Measurements from ENCODE around the gene MEX3A.

Gene MEX3A

DNA sequence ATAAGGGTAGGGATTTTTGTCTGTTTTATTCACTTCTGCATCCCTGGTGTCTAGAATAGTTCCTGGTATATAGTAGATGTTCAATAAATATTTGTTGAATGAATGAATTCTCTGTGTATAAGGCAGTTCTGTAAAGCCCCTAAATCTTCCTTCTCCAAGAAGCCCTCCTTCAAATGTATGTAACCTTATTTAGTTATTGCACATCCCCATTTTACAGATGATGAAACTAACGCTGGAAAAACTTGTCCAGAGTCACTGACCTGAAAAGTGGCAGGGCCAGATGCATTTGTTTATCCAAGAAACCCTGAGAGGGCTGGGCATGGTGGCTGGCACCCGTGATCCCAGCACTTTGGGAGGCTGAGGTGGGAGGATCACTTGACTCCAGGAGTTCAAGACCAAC is 28.0 kb upstream of the MEX3A start:
- DNase-seq = no peak
- Histone ChIP-seq H4K20me1 (ENCODE audit: insufficient read depth, low read length) (no peaks in the 10 kb centered on the region), H3K36me3 (replicated peaks; ENCODE audit: insufficient read depth, low read length) (no peaks in the 10 kb centered on the region), H3K27me3 (replicated peaks; ENCODE audit: insufficient read depth, low read length) (peaks cover 5% of the 10 kb centered on the region; the same call in 1 of the 2 replicates), H3K4me3 (ENCODE audit: low read length) (no peak overlapping the region), H3K9me2 (replicated peaks; ENCODE audit: insufficient read depth, low read length) (no peaks in the 10 kb centered on the region), H3K79me2 (ENCODE audit: low read length) (no peaks in the 10 kb centered on the region), H3K9ac (ENCODE audit: low read length) (no peak overlapping the region), H3K4me1 (ENCODE audit: low read length) (peaks cover 21% of the 10 kb centered on the region), H3K4me2 (ENCODE audit: low read depth, low read length) (no peak overlapping the region), H3F3A (ENCODE audit: insufficient read depth, low read length) (peaks cover 17% of the 10 kb centered on the region; the same call in 1 of the 2 replicates), H3K9me3 (replicated peaks; ENCODE audit: insufficient read depth, low read length) (no peaks in the 10 kb centered on the region), H3K27ac (ENCODE audit: low read length) (no peak overlapping the region), H2AFZ (ENCODE audit: low read length) (no peak overlapping the region)
- TF ChIP-seq EZH2phosphoT487 (IDR thresholded peaks at IDR 0.05; ENCODE audit: low read length) = no peak
- TF ChIP-seq, protein P1, sequence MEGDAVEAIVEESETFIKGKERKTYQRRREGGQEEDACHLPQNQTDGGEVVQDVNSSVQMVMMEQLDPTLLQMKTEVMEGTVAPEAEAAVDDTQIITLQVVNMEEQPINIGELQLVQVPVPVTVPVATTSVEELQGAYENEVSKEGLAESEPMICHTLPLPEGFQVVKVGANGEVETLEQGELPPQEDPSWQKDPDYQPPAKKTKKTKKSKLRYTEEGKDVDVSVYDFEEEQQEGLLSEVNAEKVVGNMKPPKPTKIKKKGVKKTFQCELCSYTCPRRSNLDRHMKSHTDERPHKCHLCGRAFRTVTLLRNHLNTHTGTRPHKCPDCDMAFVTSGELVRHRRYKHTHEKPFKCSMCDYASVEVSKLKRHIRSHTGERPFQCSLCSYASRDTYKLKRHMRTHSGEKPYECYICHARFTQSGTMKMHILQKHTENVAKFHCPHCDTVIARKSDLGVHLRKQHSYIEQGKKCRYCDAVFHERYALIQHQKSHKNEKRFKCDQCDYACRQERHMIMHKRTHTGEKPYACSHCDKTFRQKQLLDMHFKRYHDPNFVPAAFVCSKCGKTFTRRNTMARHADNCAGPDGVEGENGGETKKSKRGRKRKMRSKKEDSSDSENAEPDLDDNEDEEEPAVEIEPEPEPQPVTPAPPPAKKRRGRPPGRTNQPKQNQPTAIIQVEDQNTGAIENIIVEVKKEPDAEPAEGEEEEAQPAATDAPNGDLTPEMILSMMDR (IDR thresholded peaks at IDR 0.05; ENCODE audit: low read length) = no peak
- TF ChIP-seq EZH2 (optimal IDR thresholded peaks at IDR 0.05; ENCODE audit: low read depth, low read length) = no peak

DNA sequence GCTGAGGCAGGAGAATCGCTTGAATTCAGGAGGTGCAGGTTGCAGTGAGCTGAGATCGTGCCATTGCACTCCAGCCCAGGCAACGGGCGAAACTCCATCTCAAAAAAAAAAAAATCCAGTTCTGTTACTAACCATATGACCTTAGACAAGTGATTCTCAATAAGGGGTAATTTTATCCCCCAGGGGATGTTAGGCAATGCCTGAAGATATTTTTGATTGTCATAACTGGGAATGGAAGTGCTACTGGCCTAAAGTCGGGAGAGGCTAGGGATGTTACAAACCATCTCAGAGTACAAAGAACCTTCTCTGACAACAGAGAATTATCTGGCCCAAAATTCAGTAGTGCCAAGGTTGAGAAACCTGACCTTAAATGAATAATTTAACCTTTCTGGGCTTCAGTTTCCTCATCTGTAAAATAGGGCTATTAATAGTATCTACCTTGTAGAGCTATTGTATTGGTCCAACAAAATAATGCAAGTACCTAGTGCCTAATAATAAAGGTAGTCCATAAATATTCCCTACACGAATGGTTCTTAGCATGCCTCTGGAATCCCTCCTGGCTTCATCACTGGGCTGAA is 26.5 kb upstream of the MEX3A start:
- TF ChIP-seq EZH2 (optimal IDR thresholded peaks at IDR 0.05; ENCODE audit: low read depth, low read length) (no peak), EZH2phosphoT487 (IDR thresholded peaks at IDR 0.05; ENCODE audit: low read length) (no peak)
- TF ChIP-seq, protein P1 (IDR thresholded peaks at IDR 0.05; ENCODE audit: low read length) = no peak
- Histone ChIP-seq H3K9ac (ENCODE audit: low read length) (no peak overlapping the region), H3F3A (ENCODE audit: insufficient read depth, low read length) (peaks cover 17% of the 10 kb centered on the region; the same call in 1 of the 2 replicates), H3K36me3 (replicated peaks; ENCODE audit: insufficient read depth, low read length) (no peaks in the 10 kb centered on the region), H4K20me1 (ENCODE audit: insufficient read depth, low read length) (no peaks in the 10 kb centered on the region), H3K9me3 (replicated peaks; ENCODE audit: insufficient read depth, low read length) (no peaks in the 10 kb centered on the region), H3K27me3 (replicated peaks; ENCODE audit: insufficient read depth, low read length) (no peaks in the 10 kb centered on the region; the same call in 1 of the 2 replicates), H2AFZ (ENCODE audit: low read length) (no peak overlapping the region), H3K9me2 (replicated peaks; ENCODE audit: insufficient read depth, low read length) (no peaks in the 10 kb centered on the region), H3K79me2 (ENCODE audit: low read length) (no peaks in the 10 kb centered on the region), H3K4me1 (ENCODE audit: low read length) (peaks cover 17% of the 10 kb centered on the region), H3K4me2 (ENCODE audit: low read depth, low read length) (no peak overlapping the region), H3K4me3 (ENCODE audit: low read length) (no peak overlapping the region), H3K27ac (ENCODE audit: low read length) (no peak overlapping the region)
- no peak for DNase-seq

DNA sequence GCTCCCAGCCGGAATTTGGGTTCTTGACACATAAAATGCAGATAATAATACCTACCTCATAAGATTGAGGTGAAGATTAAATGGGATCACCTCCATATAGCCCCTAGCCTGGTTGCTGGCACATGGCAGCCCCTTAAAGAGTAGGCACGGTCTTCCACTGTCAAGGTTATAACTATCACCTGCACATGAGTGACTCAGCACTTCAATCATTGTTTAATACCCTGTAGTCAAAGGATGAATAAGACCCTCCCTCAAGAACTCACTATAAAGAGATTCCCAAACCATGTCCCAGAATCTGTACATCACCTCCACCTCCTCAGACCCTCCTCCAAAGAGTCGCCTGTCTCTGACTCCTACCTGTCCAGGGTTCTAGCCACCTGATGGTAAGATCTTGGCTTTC is 25.8 kb upstream of the MEX3A start:
- H3K4me3 ChIP-seq (ENCODE audit: low read length) = no peak overlapping the region
- DNase-seq = no peak
- no peaks in the 10 kb centered on the region for H3K9me3 ChIP-seq (replicated peaks; ENCODE audit: insufficient read depth, low read length)
- H3K4me2 ChIP-seq (ENCODE audit: low read depth, low read length) = no peak overlapping the region
- H3K9me2 ChIP-seq (replicated peaks; ENCODE audit: insufficient read depth, low read length) = no peaks in the 10 kb centered on the region
- no peaks in the 10 kb centered on the region for H3K27me3 ChIP-seq (replicated peaks; ENCODE audit: insufficient read depth, low read length)
- no peak overlapping the region for H3K9ac ChIP-seq (ENCODE audit: low read length)
- H2AFZ ChIP-seq (ENCODE audit: low read length) = no peak overlapping the region
- peaks cover 17% of the 10 kb centered on the region for H3K4me1 ChIP-seq (ENCODE audit: low read length)
- no peaks in the 10 kb centered on the region for H3K79me2 ChIP-seq (ENCODE audit: low read length)
- H3K27ac ChIP-seq (ENCODE audit: low read length) = no peak overlapping the region
- H4K20me1 ChIP-seq (ENCODE audit: insufficient read depth, low read length) = no peaks in the 10 kb centered on the region
- no peaks in the 10 kb centered on the region for H3K36me3 ChIP-seq (replicated peaks; ENCODE audit: insufficient read depth, low read length)
- H3F3A ChIP-seq (ENCODE audit: insufficient read depth, low read length) = peaks cover 17% of the 10 kb centered on the region; the same call in 1 of the 2 replicates
- TF ChIP-seq, protein P1 (IDR thresholded peaks at IDR 0.05; ENCODE audit: low read length) = no peak
- TF ChIP-seq EZH2 (optimal IDR thresholded peaks at IDR 0.05; ENCODE audit: low read depth, low read length) (no peak), EZH2phosphoT487 (IDR thresholded peaks at IDR 0.05; ENCODE audit: low read length) (no peak)

All from MM.1S (cell line).